Gastrocnemius medialis (tissue), 4 donors: ENCODE measurements around the gene NUDCD3.

Experiments
- CTCF ChIP-seq, 5 experiments: fragments of 450-650 bp in 3 of 5; fragments of 200-600 bp in 2 of 5; sonication (generic) in 2 of 5; IDR thresholded peaks in 4 of 5; conservative IDR thresholded peaks in 1 of 5; 1 replicate in 4 of 5; 2 replicates in 1 of 5; pipeline ENCODE4 v1.5.1; 2016 to 2019; ENCODE audit warnings: antibody characterized with exemption in 5 of 5, mild to moderate bottlenecking in 3 of 5, moderate library complexity in 3 of 5
- POLR2A ChIP-seq, 2 donors: fragments of 450-650 bp; IDR thresholded peaks; one replicate each; pipeline ENCODE4 v1.6.1; 2017; ENCODE audit warnings: antibody characterized with exemption in 2 of 2, mild to moderate bottlenecking in 2 of 2, moderate library complexity in 2 of 2

- TF ChIP-seq CTCF (IDR thresholded peaks at IDR 0.05 in 4 of 5, conservative IDR thresholded peaks at IDR 0.05 in 1 of 5) (no peak), POLR2A (IDR thresholded peaks at IDR 0.05) (no peak)
Measured at GRCh38 chr7:44537442-44537841, 47.0 kb upstream of the NUDCD3 start.
